ENCODE data around the gene DCTN3. TPM values are rescaled to one million over a fixed set of nuclear protein-coding genes. Genes with fewer than 3 reads are reported as not detected.

DCTN3 gene
- total and polyA plus RNA-seq, 11 donors: 73.8 to 155 (median 121) TPM

DNA sequence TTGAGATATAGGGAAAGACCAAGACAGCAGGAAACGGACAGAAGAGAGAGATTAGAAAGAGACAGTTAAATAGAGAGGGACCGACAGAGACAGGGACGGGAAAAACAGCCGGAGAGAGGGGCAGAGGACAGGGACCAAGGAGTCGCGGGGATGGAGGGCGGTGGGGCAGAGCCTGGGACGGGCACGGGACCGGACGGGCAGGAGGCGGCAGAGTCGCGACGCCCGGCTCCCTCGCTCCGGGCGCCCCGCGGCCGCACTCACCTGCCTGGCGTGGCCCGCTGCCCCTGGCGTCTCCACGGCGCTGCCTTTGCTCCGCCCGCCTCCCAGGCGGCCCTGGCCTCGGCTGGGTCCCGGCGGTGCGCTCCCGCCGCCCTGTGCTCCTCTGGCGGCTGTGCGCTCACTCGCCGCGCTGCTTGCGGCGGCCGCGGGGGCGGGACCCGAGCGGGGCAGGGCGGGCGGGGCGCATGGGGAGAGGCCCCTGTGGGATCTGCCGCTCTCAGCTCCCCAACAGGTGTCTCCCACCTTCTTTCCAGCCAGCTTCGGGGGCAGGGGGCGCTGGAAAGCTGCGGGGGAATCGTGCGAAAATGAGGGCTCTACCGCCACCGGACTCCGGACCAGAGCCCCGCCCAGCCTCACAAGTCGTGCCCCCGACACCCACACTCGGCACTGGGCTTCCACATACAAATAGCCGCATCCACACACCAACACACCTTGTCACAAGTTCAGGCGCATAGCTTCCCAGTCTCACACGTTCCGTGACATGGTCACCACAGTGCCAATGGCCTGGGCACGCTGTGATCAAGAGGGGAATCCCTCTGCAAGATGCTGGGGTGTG, 8.6 kb upstream of the DCTN3 start, which contains the start of gene ARID3C:
Gene ARID3C (minus strand): TSS at position 411 of the 835 bp plus-strand sequence. CDS start 1,052 bp downstream, outside the sequence.
- Histone ChIP-seq H3K36me3 (no peaks in the 10 kb centered on the region), H3K27me3 (peaks cover 32 to 70% (median 57%) of the 10 kb centered on the region in 9 donors), H3K9me3 (no peaks in the 10 kb centered on the region), H3K27ac (no peak within 1 kb of the TSS), H3K4me3 (peak within 1 kb of the TSS; percentile 11 to 57 (median 44)), H3K4me1 (peaks cover 0 to 22% (median 12%) of the 10 kb centered on the region in 12 donors)
- intact Hi-C loops (cut with DNase I): no loop called here
- DNase-seq (no peak), ATAC-seq (peak in 3 of 4 donors; percentile 54 to 82 (median 70))
- WGBS, 4 donors: 1 to 4% (median 2%) methylated on average over 20 to 69 of the region's 69 CpGs
- TF ChIP-seq POLR2A (IDR thresholded peaks at IDR 0.05): no peak
- TF ChIP-seq, protein P1, sequence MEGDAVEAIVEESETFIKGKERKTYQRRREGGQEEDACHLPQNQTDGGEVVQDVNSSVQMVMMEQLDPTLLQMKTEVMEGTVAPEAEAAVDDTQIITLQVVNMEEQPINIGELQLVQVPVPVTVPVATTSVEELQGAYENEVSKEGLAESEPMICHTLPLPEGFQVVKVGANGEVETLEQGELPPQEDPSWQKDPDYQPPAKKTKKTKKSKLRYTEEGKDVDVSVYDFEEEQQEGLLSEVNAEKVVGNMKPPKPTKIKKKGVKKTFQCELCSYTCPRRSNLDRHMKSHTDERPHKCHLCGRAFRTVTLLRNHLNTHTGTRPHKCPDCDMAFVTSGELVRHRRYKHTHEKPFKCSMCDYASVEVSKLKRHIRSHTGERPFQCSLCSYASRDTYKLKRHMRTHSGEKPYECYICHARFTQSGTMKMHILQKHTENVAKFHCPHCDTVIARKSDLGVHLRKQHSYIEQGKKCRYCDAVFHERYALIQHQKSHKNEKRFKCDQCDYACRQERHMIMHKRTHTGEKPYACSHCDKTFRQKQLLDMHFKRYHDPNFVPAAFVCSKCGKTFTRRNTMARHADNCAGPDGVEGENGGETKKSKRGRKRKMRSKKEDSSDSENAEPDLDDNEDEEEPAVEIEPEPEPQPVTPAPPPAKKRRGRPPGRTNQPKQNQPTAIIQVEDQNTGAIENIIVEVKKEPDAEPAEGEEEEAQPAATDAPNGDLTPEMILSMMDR (IDR thresholded peaks at IDR 0.05): no peak

DNA sequence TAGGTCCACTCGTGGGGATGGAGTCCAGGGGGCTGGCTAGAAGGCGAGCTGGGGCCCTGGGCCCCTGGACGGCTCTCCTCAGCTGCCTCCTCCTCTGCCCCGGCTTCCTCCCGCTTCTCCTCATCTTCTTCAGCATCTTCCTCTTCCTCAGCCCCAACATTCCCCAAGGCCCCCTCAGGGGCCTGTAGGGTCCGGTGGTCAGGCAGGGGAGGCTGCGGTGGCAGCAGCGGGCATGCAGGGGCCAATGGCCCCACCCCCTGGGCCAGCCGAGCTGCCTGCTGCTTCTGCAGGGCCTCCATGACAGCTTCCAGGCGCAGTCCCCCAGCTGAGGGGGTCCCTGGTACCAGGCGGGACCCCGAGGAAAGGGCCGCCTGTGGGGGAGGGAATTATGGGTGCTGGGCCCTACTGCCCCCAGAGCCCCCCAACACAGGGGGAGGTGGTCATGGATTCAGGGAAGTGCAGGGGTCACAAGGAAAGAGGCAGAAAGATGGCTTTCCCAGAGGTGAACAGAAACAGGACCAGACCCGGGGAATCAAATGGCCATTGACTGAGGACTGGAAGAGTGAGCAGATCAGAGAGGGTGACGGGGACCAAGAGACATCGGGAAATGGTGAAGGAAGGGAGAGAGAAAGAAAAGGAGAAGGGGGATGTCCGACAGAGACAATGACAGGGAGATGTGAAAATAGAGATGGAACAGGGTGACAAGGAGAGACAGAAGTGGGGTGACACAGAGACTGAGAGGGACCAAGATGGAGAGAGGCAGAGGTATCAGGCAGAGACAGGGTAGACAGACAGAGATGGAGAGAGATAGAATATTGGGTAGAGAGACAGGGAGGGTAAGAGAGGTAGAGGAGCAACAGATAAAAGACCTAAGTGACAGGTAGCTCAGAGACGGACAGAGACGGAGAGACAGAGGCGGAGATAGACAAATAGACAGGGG, 7.7 kb upstream of the DCTN3 start:
- peak overlapping the region in 8 of 12 donors; percentile 11 to 57 (median 48) for H3K4me3 ChIP-seq
- peaks cover 35 to 79% (median 66%) of the 10 kb centered on the region in 9 donors for H3K27me3 ChIP-seq
- WGBS, 4 donors: 36 to 46% (median 40%) methylated on average over 17 to 20 of the region's 20 CpGs
- H3K4me1 ChIP-seq: peaks cover 0 to 29% (median 13%) of the 10 kb centered on the region in 12 donors
- no peaks in the 10 kb centered on the region for H3K9me3 ChIP-seq
- ATAC-seq (no peak), DNase-seq (no peak)
- intact Hi-C loops (cut with DNase I): no loop called here
- H3K36me3 ChIP-seq: no peaks in the 10 kb centered on the region
- TF ChIP-seq, protein P1 (IDR thresholded peaks at IDR 0.05): no peak
- no peak for TF ChIP-seq POLR2A (IDR thresholded peaks at IDR 0.05)
- H3K27ac ChIP-seq: no peak overlapping the region

DNA sequence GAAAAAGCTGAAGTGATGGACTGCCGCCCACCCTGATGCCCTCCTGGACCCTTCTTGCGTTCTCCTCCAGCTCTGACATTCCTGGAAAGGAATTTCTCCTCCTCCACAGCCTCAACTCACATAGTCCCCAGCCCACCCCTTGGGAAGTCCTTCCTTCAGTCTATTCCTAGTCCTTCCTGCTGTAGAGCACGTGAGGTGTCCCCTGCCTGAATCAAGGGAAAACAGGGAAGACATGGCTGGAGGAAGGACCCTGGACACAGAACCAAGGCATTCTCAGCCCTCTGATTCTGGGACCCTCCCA, 4.8 kb upstream of the DCTN3 start:
- no peak for DNase-seq
- ATAC-seq: no peak
- H3K36me3 ChIP-seq: no peaks in the 10 kb centered on the region
- peaks cover 39 to 87% (median 77%) of the 10 kb centered on the region in 9 donors for H3K27me3 ChIP-seq
- TF ChIP-seq, protein P1 (IDR thresholded peaks at IDR 0.05): no peak
- TF ChIP-seq POLR2A (IDR thresholded peaks at IDR 0.05): no peak
- WGBS, 4 donors: 64 to 81% (median 75%) methylated on average over 3 of the region's 3 CpGs
- intact Hi-C loops (cut with DNase I): no loop called here
- no peak overlapping the region for H3K27ac ChIP-seq
- peaks cover 0 to 34% (median 17%) of the 10 kb centered on the region in 12 donors for H3K4me1 ChIP-seq
- H3K4me3 ChIP-seq: no peak overlapping the region
- no peaks in the 10 kb centered on the region for H3K9me3 ChIP-seq
